NCI-H146 treated with DMSO at 0.1 percent for 48 hours (cell line): ENCODE measurements around the gene LHPP.

Experiments used
- DNase-seq: peaks from one replicate; lab custom pipeline; 2025; ENCODE audit not compliant: unreplicated experiment; lab: John Stamatoyannopoulos, UW

Gene LHPP

GRCh38 chr10:124592101-124592500 is 130.5 kb downstream of the LHPP start:
- no peak for DNase-seq

- no peak for DNase-seq
Observed at GRCh38 chr10:124592736-124593430, 131.3 kb downstream of the LHPP start.

GRCh38 chr10:124593431-124593985 is 131.9 kb downstream of the LHPP start:
- no peak for DNase-seq

GRCh38 chr10:124594240-124594639 is 132.6 kb downstream of the LHPP start:
- no peak for DNase-seq

- no peak for DNase-seq
Observed at GRCh38 chr10:124595143-124595883, 133.7 kb downstream of the LHPP start.

GRCh38 chr10:124596116-124596785 is 134.6 kb downstream of the LHPP start:
- no peak for DNase-seq

GRCh38 chr10:124596962-124597845 is 135.6 kb downstream of the LHPP start:
- no peak for DNase-seq

- DNase-seq, result no peak
Observed at GRCh38 chr10:124597846-124598165, 136.2 kb downstream of the LHPP start.

- DNase-seq, result no peak
Observed at GRCh38 chr10:124598196-124598595, 136.6 kb downstream of the LHPP start.

- no peak for DNase-seq
Observed at GRCh38 chr10:124598773-124599587, 137.4 kb downstream of the LHPP start.

- no peak for DNase-seq
Observed at GRCh38 chr10:124599588-124600050, 138.0 kb downstream of the LHPP start.

- DNase-seq, result no peak
Observed at GRCh38 chr10:124600051-124600880, 138.6 kb downstream of the LHPP start.

- DNase-seq, result no peak
Observed at GRCh38 chr10:124601016-124601415, 139.4 kb downstream of the LHPP start.

- no peak for DNase-seq
Observed at GRCh38 chr10:124601431-124602120, 140.0 kb downstream of the LHPP start.

GRCh38 chr10:124602121-124602561 is 140.5 kb downstream of the LHPP start:
- no peak for DNase-seq

GRCh38 chr10:124602646-124603365 is 141.2 kb downstream of the LHPP start:
- no peak for DNase-seq

- DNase-seq, result no peak
Observed at GRCh38 chr10:124603376-124604213, 142.0 kb downstream of the LHPP start.
